ENCODE data around the gene LEUTX.
A peak's percentile ranks its signal among the peaks of the same experiment; 100 is the strongest.

LEUTX gene

GRCh38 chr19:39825531-39826076 lies 47.0 kb downstream of the LEUTX start:
- Mint-ChIP-seq H3K27ac (no peak overlapping the region), H3K36me3 (peaks cover 40% of the 10 kb centered on the region), H3K4me1 (peaks cover 13% of the 10 kb centered on the region), H3K4me3 (no peak overlapping the region), H3K27me3 (no peaks in the 10 kb centered on the region), H3K9me3 (no peaks in the 10 kb centered on the region)
- ATAC-seq: no peak

- no peaks in the 10 kb centered on the region for H3K27me3 Mint-ChIP-seq
- no peak for ATAC-seq
- peaks cover 48% of the 10 kb centered on the region for H3K36me3 Mint-ChIP-seq
- H3K9me3 Mint-ChIP-seq: no peaks in the 10 kb centered on the region
- H3K27ac Mint-ChIP-seq: no peak overlapping the region
- peaks cover 20% of the 10 kb centered on the region for H3K4me1 Mint-ChIP-seq
- no peak overlapping the region for H3K4me3 Mint-ChIP-seq
Measured at GRCh38 chr19:39826311-39826945, 47.8 kb downstream of the LEUTX start.

DNA sequence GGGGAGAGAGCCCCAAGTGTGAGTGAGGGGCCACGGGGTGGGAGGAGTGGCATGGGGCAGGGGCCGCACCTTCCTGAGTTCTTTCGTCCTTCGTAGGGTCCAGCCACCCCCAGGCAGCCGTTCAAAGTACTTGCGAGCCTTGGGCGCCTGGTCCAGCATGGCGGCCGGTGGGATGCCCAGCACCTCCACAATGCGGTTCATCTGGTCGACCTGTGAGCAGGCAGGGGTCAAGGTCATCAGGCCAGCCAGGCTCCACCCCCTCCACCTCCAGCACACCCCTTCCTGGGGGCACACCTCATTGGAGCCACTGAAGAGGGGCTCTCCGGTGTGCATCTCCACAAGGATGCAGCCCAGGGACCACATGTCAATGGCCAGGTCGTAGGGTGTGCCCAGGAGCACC lies 48.6 kb downstream of the LEUTX start:
- Mint-ChIP-seq H3K27ac (no peak overlapping the region), H3K27me3 (no peaks in the 10 kb centered on the region), H3K36me3 (peaks cover 48% of the 10 kb centered on the region), H3K9me3 (no peaks in the 10 kb centered on the region), H3K4me1 (peaks cover 28% of the 10 kb centered on the region), H3K4me3 (no peak overlapping the region)
- ATAC-seq: no peak

DNA sequence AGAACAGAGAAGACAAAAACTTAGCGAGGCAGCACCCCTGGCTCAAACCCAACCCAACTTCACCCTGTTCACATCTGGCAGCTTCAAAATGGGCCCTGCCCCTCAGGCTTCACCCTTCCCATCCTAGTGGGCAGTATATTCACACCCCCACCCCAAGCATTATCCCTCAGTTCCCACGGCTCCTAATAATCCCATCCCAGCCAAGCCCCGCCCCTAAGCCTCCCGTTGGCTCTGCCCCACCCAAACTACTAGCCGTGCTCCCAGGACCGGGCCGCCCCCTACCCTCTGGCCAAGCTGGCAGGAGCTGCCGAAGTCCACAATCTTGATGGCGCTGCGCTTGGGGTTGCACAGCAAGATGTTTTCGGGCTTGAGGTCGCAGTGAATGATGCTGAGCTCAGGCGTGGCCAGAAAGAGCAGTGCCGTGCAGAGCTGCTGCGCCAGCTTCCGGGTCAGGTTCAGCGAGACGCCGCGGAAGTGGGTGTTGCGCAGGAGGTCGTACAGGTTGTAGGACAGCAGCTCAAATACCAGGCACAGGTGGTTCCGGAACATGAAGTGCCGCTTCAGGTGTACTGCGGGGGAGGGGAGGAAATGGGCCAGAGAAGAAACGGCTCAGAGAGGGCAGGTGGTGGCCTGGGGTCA lies 49.5 kb downstream of the LEUTX start:
- H3K4me3 Mint-ChIP-seq: peak overlapping the region; percentile 46
- no peaks in the 10 kb centered on the region for H3K27me3 Mint-ChIP-seq
- peaks cover 37% of the 10 kb centered on the region for H3K4me1 Mint-ChIP-seq
- ATAC-seq: no peak
- peak overlapping the region; percentile 73 for H3K27ac Mint-ChIP-seq
- H3K36me3 Mint-ChIP-seq: peaks cover 48% of the 10 kb centered on the region
- no peaks in the 10 kb centered on the region for H3K9me3 Mint-ChIP-seq

DNA sequence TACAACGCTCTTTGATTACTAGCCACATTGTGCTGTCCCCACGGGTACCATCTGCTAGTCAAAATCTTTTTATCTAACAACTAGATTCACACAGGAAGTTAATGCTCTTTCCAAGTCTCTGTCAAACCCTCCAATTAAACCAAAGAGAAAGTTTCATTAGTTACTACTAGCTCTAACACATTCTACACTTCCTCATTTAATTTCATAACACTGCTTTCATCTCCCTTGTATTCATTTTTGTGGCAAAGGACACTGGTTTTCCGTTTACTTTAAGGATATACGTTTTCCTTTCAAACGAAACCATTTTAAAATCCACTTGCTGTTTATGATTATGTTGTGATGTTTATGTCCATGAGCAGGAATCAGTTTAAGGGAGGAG lies 50.0 kb downstream of the LEUTX start:
- ATAC-seq: no peak

DNA sequence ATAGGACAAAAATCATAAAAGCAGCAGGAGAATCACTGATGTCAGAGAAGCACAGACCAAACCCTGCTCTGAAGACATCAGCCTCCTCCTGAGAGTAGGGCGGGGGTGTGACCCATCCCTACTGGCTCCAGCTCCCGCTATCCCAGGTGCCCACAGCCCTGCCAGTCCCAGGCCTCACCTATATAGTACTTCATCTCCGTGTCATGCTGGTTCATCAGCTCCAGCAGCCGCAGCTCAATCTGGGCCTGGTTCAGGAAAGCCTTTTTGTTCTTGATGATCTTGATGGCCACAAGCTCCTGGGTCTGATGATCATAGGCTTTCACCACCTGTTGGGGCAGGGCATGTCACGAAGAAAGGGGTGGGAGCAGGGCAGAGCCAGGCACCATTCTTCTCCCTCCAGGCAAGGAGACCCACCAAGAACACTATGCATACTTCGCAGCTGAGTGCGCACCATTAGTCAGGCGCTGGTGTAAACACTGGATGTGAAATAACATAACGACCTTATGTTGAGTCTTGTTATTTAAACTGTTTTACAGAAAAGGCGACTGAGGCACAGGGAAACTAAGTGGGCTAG lies 51.1 kb downstream of the LEUTX start:
- no peak overlapping the region for H3K4me3 Mint-ChIP-seq
- H3K27ac Mint-ChIP-seq: no peak overlapping the region
- no peaks in the 10 kb centered on the region for H3K27me3 Mint-ChIP-seq
- no peaks in the 10 kb centered on the region for H3K9me3 Mint-ChIP-seq
- no peak for ATAC-seq
- H3K4me1 Mint-ChIP-seq: peaks cover 44% of the 10 kb centered on the region
- H3K36me3 Mint-ChIP-seq: peaks cover 54% of the 10 kb centered on the region

More for the DNA sequence above, 50.0 kb downstream of the LEUTX start:
- Mint-ChIP-seq H3K36me3 (peaks cover 48% of the 10 kb centered on the region), H3K4me1 (peaks cover 37% of the 10 kb centered on the region), H3K4me3 (peak overlapping the region; percentile 46), H3K27me3 (no peaks in the 10 kb centered on the region), H3K9me3 (no peaks in the 10 kb centered on the region), H3K27ac (peak overlapping the region; percentile 73)

DNA sequence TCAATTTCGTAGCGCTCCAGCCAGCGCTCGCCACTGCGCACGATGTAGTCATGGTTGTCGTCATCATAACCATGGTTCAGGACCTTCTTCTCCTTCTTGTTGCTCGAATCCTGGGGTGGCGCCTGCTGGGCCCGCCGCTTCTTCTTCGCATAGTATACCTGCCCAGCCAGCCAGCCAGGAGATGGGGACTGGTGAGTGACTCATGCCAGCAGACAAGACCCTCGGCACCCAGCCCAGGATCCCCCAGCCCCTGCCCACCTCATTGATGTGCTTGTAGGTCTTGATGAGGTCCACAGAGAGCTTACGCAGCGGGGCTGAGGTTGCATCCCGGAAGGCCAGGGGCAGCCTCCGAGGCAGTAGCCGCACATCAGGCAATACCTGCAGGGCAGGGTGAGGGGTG lies 51.8 kb downstream of the LEUTX start:
- no peak for ATAC-seq
- Mint-ChIP-seq H3K36me3 (peaks cover 54% of the 10 kb centered on the region), H3K27ac (no peak overlapping the region), H3K9me3 (no peaks in the 10 kb centered on the region), H3K4me1 (peaks cover 44% of the 10 kb centered on the region), H3K4me3 (no peak overlapping the region), H3K27me3 (no peaks in the 10 kb centered on the region)

GRCh38 chr19:39830847-39831246 lies 52.2 kb downstream of the LEUTX start:
- peaks cover 53% of the 10 kb centered on the region for H3K36me3 Mint-ChIP-seq
- peak overlapping the region; percentile 71 for H3K27ac Mint-ChIP-seq

GRCh38 chr19:39831679-39832078 lies 53.0 kb downstream of the LEUTX start:
- H3K9me3 Mint-ChIP-seq: no peaks in the 10 kb centered on the region
- H3K4me1 Mint-ChIP-seq: peaks cover 44% of the 10 kb centered on the region
- peak overlapping the region; percentile 69 for H3K4me3 Mint-ChIP-seq
- H3K27ac Mint-ChIP-seq: peak overlapping the region; percentile 71
- no peak for ATAC-seq
- no peaks in the 10 kb centered on the region for H3K27me3 Mint-ChIP-seq
- H3K36me3 Mint-ChIP-seq: peaks cover 51% of the 10 kb centered on the region

More at GRCh38 chr19:39830847-39831246, 52.2 kb downstream of the LEUTX start:
- H3K27me3 Mint-ChIP-seq: no peaks in the 10 kb centered on the region
- no peaks in the 10 kb centered on the region for H3K9me3 Mint-ChIP-seq
- no peak for ATAC-seq
- peaks cover 44% of the 10 kb centered on the region for H3K4me1 Mint-ChIP-seq
- no peak overlapping the region for H3K4me3 Mint-ChIP-seq

GRCh38 chr19:39832341-39833083 lies 53.9 kb downstream of the LEUTX start:
- no peaks in the 10 kb centered on the region for H3K27me3 Mint-ChIP-seq
- peak overlapping the region; percentile 69 for H3K4me3 Mint-ChIP-seq
- H3K27ac Mint-ChIP-seq: peak overlapping the region; percentile 71
- peaks cover 51% of the 10 kb centered on the region for H3K36me3 Mint-ChIP-seq
- no peak for ATAC-seq
- H3K9me3 Mint-ChIP-seq: no peaks in the 10 kb centered on the region
- H3K4me1 Mint-ChIP-seq: peaks cover 44% of the 10 kb centered on the region

DNA sequence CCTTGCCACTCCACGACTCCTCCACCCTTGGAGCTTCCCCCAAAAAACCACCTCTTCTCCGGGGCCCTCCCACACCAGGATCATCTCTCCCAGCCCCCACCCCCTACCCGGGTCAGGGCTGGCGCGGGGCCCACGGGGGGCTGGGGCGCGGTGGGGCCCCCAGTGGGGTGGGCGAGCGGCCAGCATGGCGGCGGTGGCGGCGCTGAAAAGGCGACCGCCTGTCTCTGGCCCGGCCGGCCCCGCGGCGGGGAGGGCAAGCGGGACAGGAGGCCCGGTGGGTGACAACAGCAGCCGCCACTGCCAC lies 54.5 kb downstream of the LEUTX start:
- Mint-ChIP-seq H3K4me1 (peaks cover 43% of the 10 kb centered on the region), H3K9me3 (no peaks in the 10 kb centered on the region), H3K27me3 (no peaks in the 10 kb centered on the region), H3K36me3 (peaks cover 50% of the 10 kb centered on the region), H3K4me3 (peak overlapping the region; percentile 69), H3K27ac (peak overlapping the region; percentile 71)
- ATAC-seq: peak; percentile 49

GRCh38 chr19:39833464-39834286 lies 55.0 kb downstream of the LEUTX start, which contains the start of gene DYRK1B:
Gene DYRK1B (minus strand): TSS chr19:39834162. CDS start chr19:39831867, 2,295 bp downstream.
- Mint-ChIP-seq H3K27ac (peak within 1 kb of the TSS; percentile 71), H3K27me3 (no peaks in the 10 kb centered on the region), H3K4me3 (peak within 1 kb of the TSS; percentile 69), H3K36me3 (peaks cover 49% of the 10 kb centered on the region), H3K9me3 (no peaks in the 10 kb centered on the region), H3K4me1 (peaks cover 37% of the 10 kb centered on the region)
- ATAC-seq: peak; percentile 97

DNA sequence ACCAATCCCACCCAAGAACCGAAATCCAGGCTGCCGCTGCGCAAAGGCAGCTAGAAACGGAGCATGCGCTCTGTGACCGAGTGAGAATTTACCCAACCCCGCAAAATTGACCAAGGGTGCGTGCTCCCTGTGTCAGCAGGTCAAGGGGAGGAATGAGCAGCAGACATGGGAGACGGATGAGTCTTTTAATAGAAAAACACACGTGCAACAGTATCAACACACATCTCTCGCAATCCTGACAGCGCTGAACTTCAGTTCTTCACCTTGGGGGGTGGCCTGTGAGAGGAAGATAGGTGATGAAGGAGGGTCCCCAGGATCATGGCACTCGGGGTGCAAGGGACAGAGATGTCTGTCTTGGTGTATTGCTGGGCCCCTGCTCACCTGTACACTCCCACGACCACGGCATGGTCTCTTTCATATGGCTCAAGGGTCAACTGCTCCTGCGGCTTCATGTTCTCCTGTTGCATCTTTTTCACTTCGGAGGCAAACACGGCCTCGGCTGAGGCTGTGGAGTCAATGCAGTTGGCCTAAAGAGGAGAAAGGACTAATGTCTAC lies 55.7 kb downstream of the LEUTX start:
- peak overlapping the region; percentile 71 for H3K27ac Mint-ChIP-seq
- peaks cover 48% of the 10 kb centered on the region for H3K36me3 Mint-ChIP-seq
- H3K9me3 Mint-ChIP-seq: no peaks in the 10 kb centered on the region
- no peaks in the 10 kb centered on the region for H3K27me3 Mint-ChIP-seq
- no peak for ATAC-seq
- peak overlapping the region; percentile 62 for H3K4me3 Mint-ChIP-seq
- H3K4me1 Mint-ChIP-seq: peaks cover 31% of the 10 kb centered on the region
